ENCODE measurements around the gene PPP1R18.

- TF ChIP-seq CTCF (conservative IDR thresholded peaks at IDR 0.05; ENCODE audit: low read length) (no peak), EZH2phosphoT487 (IDR thresholded peaks at IDR 0.05; ENCODE audit: borderline replicate concordance, low read depth, low read length) (no peak)
These were observed 39.5 kb upstream of the PPP1R18 start for GRCh38 chr6:30725713-30726505.
